PFSK-1 (cell line): ENCODE results near the gene TBC1D7.

Experiments
- FOXP2 ChIP-seq: optimal IDR thresholded peaks from 2 replicates; pipeline ENCODE3; 2011; ENCODE audit warnings: borderline replicate concordance, control low read depth, inconsistent platforms; ENCODE audit not compliant: insufficient read depth; ENCODE audit errors: extremely low read length, extremely low read depth
- POLR2AphosphoS5 ChIP-seq: IDR thresholded peaks from 2 replicates; pipeline ENCODE4 v1.6.1; 2012; ENCODE audit warnings: low read depth, mild to moderate bottlenecking, control low read depth, low read length, moderate library complexity
- SIN3A ChIP-seq: IDR thresholded peaks from 2 replicates; pipeline ENCODE4 v1.6.1; 2012; ENCODE audit warnings: mild to moderate bottlenecking, low read length, moderate library complexity, borderline replicate concordance; ENCODE audit not compliant: insufficient read depth
- TAF1 ChIP-seq: IDR thresholded peaks from 2 replicates; pipeline ENCODE4 v1.6.1; 2012; ENCODE audit warnings: low read length, control low read depth, borderline replicate concordance; ENCODE audit not compliant: insufficient read depth
- TF ChIP-seq, protein P1 (sequence below), 2 experiments: IDR thresholded peaks; 2 replicates each; pipeline versions ENCODE4 v1.6.1 to v1.8.0; 2011 to 2012; ENCODE audit warnings: low read depth in 2 of 2, low read length in 2 of 2, control low read depth in 1 of 2, inconsistent platforms in 1 of 2, mild to moderate bottlenecking in 1 of 2, moderate library complexity in 1 of 2; ENCODE audit not compliant: insufficient read depth in 1 of 2

The TBC1D7 gene

DNA sequence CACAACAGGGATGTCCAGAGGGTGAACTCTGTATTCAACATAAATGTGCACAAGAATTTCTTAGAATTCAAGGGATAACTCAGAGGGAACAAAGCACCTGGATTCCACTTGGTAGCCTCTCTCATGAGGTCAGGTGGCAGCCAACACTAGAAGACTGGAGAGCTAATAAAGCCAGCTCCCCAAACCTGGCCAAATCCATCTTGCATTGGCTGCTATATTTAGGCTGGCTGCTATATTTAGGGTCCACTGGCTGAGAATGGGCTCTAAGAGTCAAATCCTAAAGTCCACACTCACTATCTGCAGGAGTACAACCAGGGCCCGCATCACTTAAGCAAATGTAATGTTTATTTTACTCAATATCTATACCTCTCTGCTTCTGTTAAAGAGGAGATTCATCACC is 20.0 kb downstream of the TBC1D7 start:
- TF ChIP-seq, protein P1, sequence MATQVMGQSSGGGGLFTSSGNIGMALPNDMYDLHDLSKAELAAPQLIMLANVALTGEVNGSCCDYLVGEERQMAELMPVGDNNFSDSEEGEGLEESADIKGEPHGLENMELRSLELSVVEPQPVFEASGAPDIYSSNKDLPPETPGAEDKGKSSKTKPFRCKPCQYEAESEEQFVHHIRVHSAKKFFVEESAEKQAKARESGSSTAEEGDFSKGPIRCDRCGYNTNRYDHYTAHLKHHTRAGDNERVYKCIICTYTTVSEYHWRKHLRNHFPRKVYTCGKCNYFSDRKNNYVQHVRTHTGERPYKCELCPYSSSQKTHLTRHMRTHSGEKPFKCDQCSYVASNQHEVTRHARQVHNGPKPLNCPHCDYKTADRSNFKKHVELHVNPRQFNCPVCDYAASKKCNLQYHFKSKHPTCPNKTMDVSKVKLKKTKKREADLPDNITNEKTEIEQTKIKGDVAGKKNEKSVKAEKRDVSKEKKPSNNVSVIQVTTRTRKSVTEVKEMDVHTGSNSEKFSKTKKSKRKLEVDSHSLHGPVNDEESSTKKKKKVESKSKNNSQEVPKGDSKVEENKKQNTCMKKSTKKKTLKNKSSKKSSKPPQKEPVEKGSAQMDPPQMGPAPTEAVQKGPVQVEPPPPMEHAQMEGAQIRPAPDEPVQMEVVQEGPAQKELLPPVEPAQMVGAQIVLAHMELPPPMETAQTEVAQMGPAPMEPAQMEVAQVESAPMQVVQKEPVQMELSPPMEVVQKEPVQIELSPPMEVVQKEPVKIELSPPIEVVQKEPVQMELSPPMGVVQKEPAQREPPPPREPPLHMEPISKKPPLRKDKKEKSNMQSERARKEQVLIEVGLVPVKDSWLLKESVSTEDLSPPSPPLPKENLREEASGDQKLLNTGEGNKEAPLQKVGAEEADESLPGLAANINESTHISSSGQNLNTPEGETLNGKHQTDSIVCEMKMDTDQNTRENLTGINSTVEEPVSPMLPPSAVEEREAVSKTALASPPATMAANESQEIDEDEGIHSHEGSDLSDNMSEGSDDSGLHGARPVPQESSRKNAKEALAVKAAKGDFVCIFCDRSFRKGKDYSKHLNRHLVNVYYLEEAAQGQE (IDR thresholded peaks at IDR 0.05; ENCODE audit: insufficient read depth in 1 of 2, low read depth in 2 of 2, low read length in 2 of 2): no peak
- TF ChIP-seq POLR2AphosphoS5 (no peak), SIN3A (no peak), TAF1 (no peak), FOXP2 (no peak)

DNA sequence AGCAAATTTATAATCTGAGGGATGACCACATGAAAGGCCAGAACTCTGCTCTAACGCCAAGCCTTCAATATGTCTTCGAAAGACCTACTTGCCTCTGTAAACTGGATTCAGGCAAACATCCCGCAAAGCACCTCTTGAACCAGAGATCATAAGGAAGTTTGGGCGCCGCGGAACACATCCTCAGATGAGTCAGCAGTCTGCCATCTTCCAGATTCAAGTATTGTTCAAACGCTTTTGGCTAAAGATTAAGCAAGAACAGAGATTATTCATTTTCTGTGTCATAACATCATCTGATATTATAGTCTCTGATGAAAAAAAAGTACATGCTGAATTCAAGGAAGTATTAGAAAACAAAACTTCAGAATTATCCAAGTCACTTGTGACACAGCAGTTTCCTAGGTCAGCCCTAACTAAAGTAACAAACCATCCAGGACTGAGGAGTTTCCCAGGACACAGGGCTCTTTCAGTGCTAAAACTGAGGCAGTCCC is 20.8 kb downstream of the TBC1D7 start:
- no peak for TF ChIP-seq FOXP2

DNA sequence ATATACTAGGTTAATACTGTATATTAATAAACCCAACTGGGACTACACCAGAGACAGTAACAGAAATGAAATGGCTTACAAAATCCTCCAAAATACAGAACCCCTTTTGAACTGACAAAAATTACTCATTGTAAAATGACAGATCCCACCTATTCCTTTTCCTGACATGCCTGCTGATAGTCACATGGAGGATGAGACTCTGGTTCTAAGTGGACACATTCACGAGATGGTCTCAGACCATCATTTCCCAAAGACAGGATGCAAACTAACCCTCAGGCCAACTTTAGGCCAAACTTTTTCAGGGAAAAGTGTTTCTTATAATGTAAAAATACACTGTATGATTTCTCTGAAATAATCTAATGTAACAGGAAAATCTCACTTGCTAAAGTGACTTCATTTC is 22.5 kb downstream of the TBC1D7 start:
- TF ChIP-seq TAF1: no peak
- TF ChIP-seq, protein P1 (IDR thresholded peaks at IDR 0.05; ENCODE audit: insufficient read depth in 1 of 2, low read depth in 2 of 2, low read length in 2 of 2): no peak
- no peak for TF ChIP-seq POLR2AphosphoS5
- no peak for TF ChIP-seq FOXP2
- TF ChIP-seq SIN3A: no peak

DNA sequence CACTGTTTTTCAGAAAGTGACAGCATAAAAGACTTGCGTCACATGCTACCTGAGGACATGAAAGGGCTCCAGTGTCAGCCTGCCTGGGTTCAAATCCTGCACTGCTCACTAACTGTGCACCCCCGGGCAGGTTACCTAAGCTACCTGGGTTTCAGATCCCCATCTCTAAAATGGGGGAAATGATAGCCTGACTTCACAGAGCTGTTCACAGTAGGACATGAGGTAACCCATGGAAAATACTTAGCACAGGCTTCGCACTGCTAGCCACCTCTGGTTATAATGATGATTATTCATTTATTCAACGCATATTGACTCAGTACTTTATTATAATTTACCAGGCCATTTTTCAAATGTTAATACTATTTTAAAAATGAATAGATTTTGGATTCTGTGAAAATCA is 23.0 kb downstream of the TBC1D7 start:
- TF ChIP-seq FOXP2: no peak

DNA sequence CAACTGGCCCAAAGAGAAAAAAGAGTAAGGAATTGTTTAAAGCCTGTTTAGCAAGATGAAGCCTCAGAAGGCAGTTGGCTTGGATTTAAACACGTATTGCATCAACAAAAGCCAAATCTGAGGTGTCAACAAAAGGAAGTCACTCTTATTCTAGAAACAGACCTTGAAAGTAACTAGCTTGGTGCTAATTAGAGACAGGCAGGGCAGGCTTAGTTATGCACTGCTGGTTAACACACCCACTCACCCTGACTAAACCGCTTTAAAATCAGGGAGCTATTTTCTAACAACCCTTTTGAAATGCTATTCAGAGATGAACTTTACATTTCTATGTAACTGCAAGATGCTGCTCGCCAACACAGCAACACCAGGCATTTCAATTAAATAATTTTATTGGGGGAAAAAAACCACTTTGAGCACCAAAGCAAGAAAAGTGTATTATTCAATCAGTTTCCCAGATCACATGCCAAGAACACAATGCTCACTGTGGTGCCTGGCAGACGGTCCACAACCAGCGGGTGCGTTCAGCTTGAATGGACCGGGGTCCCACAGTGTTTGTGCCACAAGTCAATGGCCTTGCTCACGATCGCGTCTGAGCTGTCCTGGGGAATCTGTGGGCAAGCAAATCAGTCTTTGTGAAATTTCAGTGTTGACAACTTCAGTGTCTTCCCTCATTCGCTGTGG is 23.6 kb downstream of the TBC1D7 start:
- no peak for TF ChIP-seq TAF1
- no peak for TF ChIP-seq FOXP2
- no peak for TF ChIP-seq SIN3A
- TF ChIP-seq POLR2AphosphoS5: no peak
- TF ChIP-seq, protein P1 (IDR thresholded peaks at IDR 0.05; ENCODE audit: insufficient read depth in 1 of 2, low read depth in 2 of 2, low read length in 2 of 2): no peak

DNA sequence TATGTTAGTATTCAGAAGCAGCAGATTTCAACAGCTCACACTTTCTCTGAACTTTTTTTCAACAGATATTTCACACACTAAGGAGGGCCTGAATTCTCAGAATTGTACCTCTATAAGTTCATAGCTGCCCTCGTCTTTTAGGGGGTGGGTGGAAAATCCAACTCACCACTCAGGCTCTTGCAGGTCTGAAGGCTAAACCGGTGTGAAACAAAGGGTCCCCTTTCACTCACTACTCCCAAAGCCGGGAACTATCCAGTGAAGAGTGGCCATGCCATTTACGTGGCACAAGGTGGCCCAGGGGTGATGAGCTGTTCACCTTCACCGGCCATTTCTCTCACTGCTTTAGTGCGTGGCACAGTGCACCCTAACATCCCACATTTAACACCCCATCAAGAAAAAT is 24.2 kb downstream of the TBC1D7 start:
- no peak for TF ChIP-seq SIN3A

DNA sequence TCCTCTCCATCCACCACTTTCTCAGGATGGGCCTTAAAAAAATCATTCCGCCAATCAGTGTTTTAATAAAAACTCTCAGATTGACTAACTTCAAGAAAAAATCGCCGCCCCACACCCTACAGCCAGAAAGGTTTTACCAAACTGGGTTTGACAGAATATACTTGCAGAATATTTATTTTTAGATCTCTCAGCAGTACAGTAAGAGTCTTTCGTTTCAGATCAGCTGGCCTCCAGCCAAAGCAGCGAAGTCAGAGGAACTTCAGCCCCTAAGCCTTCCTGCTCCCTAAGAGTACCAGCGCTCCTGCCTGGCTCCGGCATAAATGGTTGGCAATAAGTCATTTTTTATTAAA is 24.7 kb downstream of the TBC1D7 start:
- no peak for TF ChIP-seq FOXP2
